Liver (tissue), 9 donors: ENCODE data around the gene PDS5A. TPM values are rescaled to one million over a fixed set of nuclear protein-coding genes. Genes with fewer than 3 reads are reported as not detected.

ENCODE experiments used
- DNase-seq: peaks from one replicate; pipeline ENCODE4 v3.0.0-alpha.2; 2017; ENCODE audit warnings: low spot score
- H3K27ac ChIP-seq, 2 donors: one replicate each; pipeline ENCODE4 v1.7.0; 2013; ENCODE audit warnings: inconsistent platforms in 2 of 2, low read length in 2 of 2, control low read depth in 1 of 2, low read depth in 1 of 2, mild to moderate bottlenecking in 1 of 2
- H3K27me3 ChIP-seq, 4 donors: one replicate each; pipeline versions ENCODE4 v1.6.1 to v1.7.0; 2013; ENCODE audit warnings: low read length in 3 of 4, inconsistent platforms in 1 of 4, mild to moderate bottlenecking in 1 of 4, moderate library complexity in 1 of 4; ENCODE audit not compliant: control insufficient read depth in 4 of 4, insufficient read depth in 4 of 4
- H3K36me3 ChIP-seq, 4 donors: one replicate each; pipeline versions ENCODE4 v1.6.1 to v1.7.0; 2013; ENCODE audit warnings: low read length in 3 of 4, mild to moderate bottlenecking in 3 of 4, low read depth in 1 of 4, moderate library complexity in 1 of 4; ENCODE audit not compliant: control insufficient read depth in 4 of 4, insufficient read depth in 3 of 4
- H3K4me1 ChIP-seq, 4 donors: one replicate each; pipeline versions ENCODE4 v1.6.1 to v1.7.0; 2013; ENCODE audit warnings: low read length in 3 of 4, mild to moderate bottlenecking in 3 of 4, moderate library complexity in 1 of 4; ENCODE audit not compliant: control insufficient read depth in 4 of 4, insufficient read depth in 4 of 4
- H3K4me3 ChIP-seq, 3 donors: one replicate each; pipeline versions ENCODE4 v1.6.1 to v1.7.0; 2013; ENCODE audit warnings: low read length in 3 of 3, control low read depth in 1 of 3, low read depth in 1 of 3, mild to moderate bottlenecking in 1 of 3
- H3K9ac ChIP-seq, 2 donors: one replicate each; pipeline ENCODE4 v1.7.0; 2013; ENCODE audit warnings: low read length in 2 of 2, mild to moderate bottlenecking in 2 of 2, moderate library complexity in 2 of 2, control low read depth in 1 of 2, low read depth in 1 of 2
- H3K9me3 ChIP-seq, 4 donors: one replicate each; pipeline versions ENCODE4 v1.6.1 to v1.7.0; 2013; ENCODE audit warnings: low read length in 3 of 4; ENCODE audit not compliant: control insufficient read depth in 4 of 4
- ATF3 ChIP-seq: IDR thresholded peaks from 2 replicates; pipeline ENCODE4 v1.6.1; 2016; ENCODE audit warnings: antibody characterized with exemption
- FOXA1 ChIP-seq: IDR thresholded peaks from 2 replicates; pipeline ENCODE4 v1.6.1; 2016; ENCODE audit warnings: antibody characterized with exemption
- GABPA ChIP-seq, 2 donors: IDR thresholded peaks in 1 of 2; conservative IDR thresholded peaks in 1 of 2; 2 replicates each; pipeline ENCODE4 v1.6.1; 2016; ENCODE audit warnings: antibody characterized with exemption in 2 of 2, mild to moderate bottlenecking in 1 of 2, moderate library complexity in 1 of 2
- HNF4A ChIP-seq, 2 donors: conservative IDR thresholded peaks; 2 replicates each; pipeline ENCODE4 v1.6.1; 2016; ENCODE audit warnings: antibody characterized with exemption in 2 of 2, mild to moderate bottlenecking in 2 of 2
- HNF4G ChIP-seq: IDR thresholded peaks from 2 replicates; pipeline ENCODE4 v1.6.1; 2016; ENCODE audit warnings: antibody characterized with exemption
- RAD21 ChIP-seq, 2 donors: IDR thresholded peaks; 2 replicates each; pipeline ENCODE4 v1.6.1; 2016; ENCODE audit warnings: antibody characterized with exemption in 2 of 2, mild to moderate bottlenecking in 2 of 2
- REST ChIP-seq: IDR thresholded peaks from 2 replicates; pipeline ENCODE4 v1.6.1; 2016; ENCODE audit warnings: antibody characterized with exemption, mild to moderate bottlenecking
- RXRA ChIP-seq, 2 donors: IDR thresholded peaks; 2 replicates each; pipeline ENCODE4 v1.6.1; 2017 to 2018; ENCODE audit warnings: antibody characterized with exemption in 2 of 2, mild to moderate bottlenecking in 1 of 2
- TAF1 ChIP-seq: conservative IDR thresholded peaks from 2 replicates; pipeline ENCODE4 v1.6.1; 2016; ENCODE audit warnings: antibody characterized with exemption, mild to moderate bottlenecking
- YY1 ChIP-seq: IDR thresholded peaks from 2 replicates; pipeline ENCODE4 v1.6.1; 2016; ENCODE audit warnings: antibody characterized with exemption, mild to moderate bottlenecking
- ZBTB33 ChIP-seq: IDR thresholded peaks from 2 replicates; pipeline ENCODE4 v1.6.1; 2016; ENCODE audit warnings: antibody characterized with exemption
- WGBS: extraction: QIAGEN DNeasy Blood & Tissue Kit; methylation state at CpG from one replicate; pipeline ENCODE4 v1.1.7; 2013; 5-methylcytosine and 5-hydroxymethylcytosine counted together
- polyA plus RNA-seq, 2 donors: library from polyadenylated mRNA; stranded (reverse) in 1 of 2; unstranded in 1 of 2; fragments of 200-250 nt in 1 of 2; fragments of >200 nt in 1 of 2; fragmentation: Nextera tagmentation in 1 of 2; extraction: Ambion mirVana in 1 of 2; gene quantifications; one replicate each; pipeline versions ENCODE4 v1.2.1 to v1.2.3, GENCODE V29; 2013 to 2015
- total RNA-seq, 2 donors: library from RNA; depleted of rRNA; stranded (reverse); fragments of >200 nt; gene quantifications; one replicate each; pipeline ENCODE4 v1.2.3, GENCODE V29; 2014
- donor health status: healthy.
- donor health status: healthy.
- donor health status: healthy.
- donor health status: healthy.
- donor health status: healthy.

The PDS5A gene
- total and polyA plus RNA-seq, 4 donors, result 10.6 to 59.6 (median 25.9) TPM

GRCh38 chr4:39881789-39882188, 95.9 kb downstream of the PDS5A start:
- Histone ChIP-seq H3K27ac (no peak overlapping the region), H3K4me1 (no peaks in the 10 kb centered on the region), H3K27me3 (no peaks in the 10 kb centered on the region), H3K36me3 (peaks cover 8 to 38% (median 29%) of the 10 kb centered on the region in 4 donors), H3K4me3 (no peak overlapping the region), H3K9me3 (no peaks in the 10 kb centered on the region), H3K9ac (no peak overlapping the region)
- no peak for TF ChIP-seq GABPA (IDR thresholded peaks at IDR 0.05 in 1 of 2, conservative IDR thresholded peaks at IDR 0.05 in 1 of 2)
- no peak for TF ChIP-seq HNF4G
- TF ChIP-seq RAD21 (IDR thresholded peaks at IDR 0.05), result no peak
- TF ChIP-seq YY1, result no peak
- TF ChIP-seq TAF1, result no peak
- no peak for TF ChIP-seq RXRA (IDR thresholded peaks at IDR 0.05)
- TF ChIP-seq REST, result no peak
- no peak for TF ChIP-seq ATF3
- WGBS, result 96% methylated on average over 2 of the region's 2 CpGs
- DNase-seq, result no peak

- H3K27ac ChIP-seq, result no peak overlapping the region
- H3K4me3 ChIP-seq, result no peak overlapping the region
- H3K27me3 ChIP-seq, result no peaks in the 10 kb centered on the region
- 96% methylated on average over 8 of the region's 8 CpGs for WGBS
- peaks cover 4 to 47% (median 33%) of the 10 kb centered on the region in 4 donors for H3K36me3 ChIP-seq
- TF ChIP-seq YY1, result no peak
- TF ChIP-seq TAF1, result no peak
- TF ChIP-seq HNF4G, result no peak
- no peak for TF ChIP-seq ZBTB33
- TF ChIP-seq RXRA (IDR thresholded peaks at IDR 0.05), result no peak
- TF ChIP-seq HNF4A (conservative IDR thresholded peaks at IDR 0.05), result no peak
- H3K4me1 ChIP-seq, result no peaks in the 10 kb centered on the region
- no peaks in the 10 kb centered on the region for H3K9me3 ChIP-seq
- no peak overlapping the region for H3K9ac ChIP-seq
- no peak for DNase-seq
Observed at GRCh38 chr4:39877971-39878370, 99.7 kb downstream of the PDS5A start.

GRCh38 chr4:39873823-39874222, 103.9 kb downstream of the PDS5A start:
- Histone ChIP-seq H3K36me3 (peaks cover 2 to 58% (median 34%) of the 10 kb centered on the region in 4 donors), H3K4me3 (no peak overlapping the region), H3K4me1 (no peaks in the 10 kb centered on the region), H3K27me3 (no peaks in the 10 kb centered on the region), H3K9ac (no peak overlapping the region), H3K27ac (no peak overlapping the region), H3K9me3 (no peaks in the 10 kb centered on the region)
- WGBS, result 69% methylated on average over 2 of the region's 2 CpGs
- no peak for TF ChIP-seq REST
- TF ChIP-seq FOXA1, result no peak
- DNase-seq, result no peak
